Measurements from ENCODE around the gene HOMER3. TPM values are rescaled to one million over a fixed set of nuclear protein-coding genes. Genes with fewer than 3 reads are reported as not detected.
"Not testable (repeated sequence)": the region's sequence is repeated elsewhere in the genome, so short reads cannot be mapped to it uniquely, and the experiment has no call there.

HOMER3 gene
- total and polyA plus RNA-seq, 11 donors = 13.6 to 36.8 (median 20.8) TPM

GRCh38 chr19:18904334-18905057 is 36.5 kb downstream of the HOMER3 start:
- WGBS, 4 donors = 90 to 95% (median 94%) methylated on average over 5 to 25 of the region's 25 CpGs

GRCh38 chr19:18903156-18904037 is 37.6 kb downstream of the HOMER3 start:
- Histone ChIP-seq H3K4me3 (no peak overlapping the region), H3K4me1 (no peaks in the 10 kb centered on the region), H3K36me3 (peaks cover 0 to 87% (median 54%) of the 10 kb centered on the region in 9 donors), H3K27me3 (no peaks in the 10 kb centered on the region), H3K27ac (no peak overlapping the region), H3K9me3 (no peaks in the 10 kb centered on the region)
- intact Hi-C loops (cut with DNase I) = no loop called here
- ATAC-seq (no peak), DNase-seq (no peak)
- WGBS, 4 donors = 91 to 92% (median 92%) methylated on average over 23 to 29 of the region's 29 CpGs
- no peak for TF ChIP-seq CTCF (IDR thresholded peaks at IDR 0.05)
- TF ChIP-seq POLR2A (IDR thresholded peaks at IDR 0.05) = no peak

More at GRCh38 chr19:18904334-18905057, 36.5 kb downstream of the HOMER3 start:
- DNase-seq = no peak
- Histone ChIP-seq H3K4me3 (no peak overlapping the region), H3K4me1 (no peaks in the 10 kb centered on the region), H3K27ac (no peak overlapping the region), H3K36me3 (peaks cover 0 to 88% (median 52%) of the 10 kb centered on the region in 9 donors), H3K27me3 (no peaks in the 10 kb centered on the region), H3K9me3 (no peaks in the 10 kb centered on the region)
- TF ChIP-seq CTCF (IDR thresholded peaks at IDR 0.05) (no peak), POLR2A (IDR thresholded peaks at IDR 0.05) (no peak)
- no peak for ATAC-seq
- intact Hi-C loops (cut with DNase I) = no loop called here

DNA sequence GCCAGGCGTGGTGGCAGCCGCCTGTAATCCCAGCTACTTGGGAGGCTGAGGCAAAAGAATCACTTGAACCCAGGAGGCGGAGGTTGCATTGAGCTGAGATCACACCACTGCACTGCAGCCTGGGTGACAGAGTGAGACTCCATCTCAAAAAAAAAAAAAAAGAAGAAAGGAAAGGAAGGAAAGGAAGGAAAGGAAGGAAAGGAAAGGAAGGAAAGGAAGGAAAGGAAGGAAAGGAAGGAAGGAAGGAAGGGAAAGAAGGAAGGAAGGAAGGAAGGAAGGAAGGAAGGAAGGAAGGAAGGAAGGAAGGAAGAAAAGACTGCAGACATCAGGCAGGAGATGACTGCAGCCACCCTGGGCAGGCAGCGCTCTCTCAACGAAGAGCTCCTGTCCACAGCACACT is 38.5 kb downstream of the HOMER3 start:
- H3K9me3 ChIP-seq; H3K27ac ChIP-seq; H3K4me3 ChIP-seq; ATAC-seq; H3K4me1 ChIP-seq; DNase-seq; intact Hi-C loops (cut with DNase I); H3K27me3 ChIP-seq: not testable (repeated sequence)
- 93 to 98% (median 96%) methylated on average over 4 to 5 of the region's 5 CpGs for WGBS, 4 donors
- H3K36me3 ChIP-seq = peaks cover 0 to 78% (median 54%) of the 10 kb centered on the region in 9 donors

GRCh38 chr19:18901491-18901890 is 39.5 kb downstream of the HOMER3 start:
- Histone ChIP-seq H3K36me3 (peaks cover 0 to 68% (median 46%) of the 10 kb centered on the region in 9 donors), H3K4me3 (no peak overlapping the region), H3K4me1 (peaks cover 0 to 2% (median 0%) of the 10 kb centered on the region in 12 donors), H3K27me3 (peaks cover 0 to 3% (median 0%) of the 10 kb centered on the region in 9 donors), H3K27ac (no peak overlapping the region), H3K9me3 (no peaks in the 10 kb centered on the region)
- DNase-seq = no peak
- no peak for ATAC-seq
- TF ChIP-seq CTCF (IDR thresholded peaks at IDR 0.05) (no peak), POLR2A (IDR thresholded peaks at IDR 0.05) (no peak)
- WGBS, 4 donors = 92 to 97% (median 95%) methylated on average over 6 to 7 of the region's 7 CpGs
- intact Hi-C loops (cut with DNase I) = no loop called here

Measured in heart left ventricle (tissue), 16 donors.